CD4-positive, alpha-beta T cell (primary cell): ENCODE measurements around the gene DHFR. TPM values are rescaled to one million over a fixed set of nuclear protein-coding genes. Genes with fewer than 3 reads are reported as not detected.

Experiments used
- ATAC-seq: fragments of 200-7000 bp; cut with Tn5 transposase; one replicate; pipeline ENCODE4 v1.10.0; 2022; ENCODE audit warnings: mild to moderate bottlenecking; ENCODE audit not compliant: poor library complexity
- CTCF ChIA-PET: fragments of 350-600 bp; sonication (Branson Sonifier 250); formaldehyde crosslinking; loops from one replicate; lab custom pipeline; 2021; ENCODE audit warnings: antibody characterized with exemption, inconsistent platforms; lab: Charles Lee
- POLR2A ChIA-PET: fragments of 350-600 bp; sonication (Branson Sonifier 250); formaldehyde crosslinking; loops from one replicate; lab custom pipeline; 2021; ENCODE audit warnings: antibody characterized with exemption, inconsistent platforms; lab: Charles Lee
- DNase-seq, 14 experiments: peaks; one replicate each; pipeline ENCODE4 v3.0.0-alpha.2; 2013 to 2020; ENCODE audit warnings: mixed read lengths in 2 of 14
- H3K27ac ChIP-seq, 2 donors: one replicate each; pipeline versions ENCODE4 v1.5.1 to v1.7.0; 2013; ENCODE audit warnings: low read length in 2 of 2, low read depth in 1 of 2, mild to moderate bottlenecking in 1 of 2
- H3K27me3 ChIP-seq, 2 experiments: 1 replicate in 1 of 2; 2 replicates in 1 of 2; pipeline versions ENCODE4 v1.6.1 to v1.7.0; 2013; ENCODE audit warnings: low read length in 2 of 2, control low read depth in 1 of 2, mild to moderate bottlenecking in 1 of 2, moderate library complexity in 1 of 2; ENCODE audit not compliant: insufficient read depth in 2 of 2, control insufficient read depth in 1 of 2
- H3K36me3 ChIP-seq: one replicate; pipeline ENCODE4 v1.6.1; 2013; ENCODE audit warnings: low read length, control low read depth; ENCODE audit not compliant: insufficient read depth
- H3K4me1 ChIP-seq: one replicate; pipeline ENCODE4 v1.6.1; 2013; ENCODE audit warnings: low read length, control low read depth; ENCODE audit not compliant: insufficient read depth
- H3K4me3 ChIP-seq: one replicate; pipeline ENCODE4 v1.5.1; 2013; ENCODE audit warnings: mild to moderate bottlenecking, low read length, moderate library complexity
- H3K9me3 ChIP-seq, 2 experiments: 1 replicate in 1 of 2; 2 replicates in 1 of 2; pipeline versions ENCODE4 v1.6.1 to v1.7.0; 2013; ENCODE audit warnings: low read length in 2 of 2, mild to moderate bottlenecking in 2 of 2, control low read depth in 1 of 2, moderate library complexity in 1 of 2; ENCODE audit not compliant: control insufficient read depth in 1 of 2, insufficient read depth in 1 of 2
- H3K27ac Mint-ChIP-seq: one replicate; pipeline ENCODE4 v1.8.0; 2020; ENCODE audit warnings: mixed read lengths
- H3K27me3 Mint-ChIP-seq: one replicate; pipeline ENCODE4 v1.8.0; 2021; ENCODE audit warnings: mixed read lengths
- H3K36me3 Mint-ChIP-seq: one replicate; pipeline ENCODE4 v1.8.0; 2021; ENCODE audit warnings: low read depth, mixed read lengths
- H3K4me1 Mint-ChIP-seq: one replicate; pipeline ENCODE4 v1.8.0; 2021; ENCODE audit warnings: low read depth, mixed read lengths
- H3K4me3 Mint-ChIP-seq: one replicate; pipeline ENCODE4 v1.8.0; 2020; ENCODE audit warnings: mild to moderate bottlenecking, mixed read lengths
- H3K9me3 Mint-ChIP-seq: one replicate; pipeline ENCODE4 v1.8.0; 2020; ENCODE audit warnings: mixed read lengths
- intact Hi-C, 2 experiments: fragments of 100-400 bp; cut with DNase I in 1 of 2; cut with micrococcal nuclease in 1 of 2; formaldehyde crosslinking; loops; one replicate each; pipeline versions ENCODE4 v1.15.1 to v1.9.0; 2023 to 2025; cut with DNase I, micrococcal nuclease
- total RNA-seq, 174 experiments: library from RNA in 2 of 174; stranded (reverse) in 2 of 174; gene quantifications; one replicate each; pipeline ENCODE4 v1.2.3 and lab custom pipeline; 2021 to 2026
- TF ChIP-seq, protein P1 (sequence below): fragments of 200-600 bp; IDR thresholded peaks from one replicate; pipeline ENCODE4 v1.8.0; 2022; ENCODE audit warnings: antibody characterized with exemption, mild to moderate bottlenecking

DHFR gene
- total RNA-seq, 2 experiments from 2014 or later: 3.6 to 4.0 TPM

DNA sequence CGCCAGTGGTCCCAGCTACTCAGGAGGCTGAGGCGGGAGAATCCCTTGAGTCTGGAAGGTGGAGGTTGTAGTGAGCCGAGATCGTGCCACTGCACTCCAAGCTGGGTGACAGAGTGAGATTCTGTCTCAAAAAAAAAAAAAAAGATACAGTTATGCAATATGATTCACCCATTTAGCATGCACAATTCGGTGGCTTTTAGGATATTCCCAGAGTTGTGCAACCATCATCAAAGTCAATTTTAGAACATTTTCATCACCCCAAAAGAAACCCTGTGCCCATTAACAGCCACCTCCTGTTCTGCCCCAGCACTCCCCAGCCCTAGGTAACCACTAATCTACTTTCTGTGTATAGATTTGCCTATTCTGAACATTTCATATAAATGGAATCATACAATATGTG lies 4.3 kb upstream of the DHFR start:
- H3K4me3 ChIP-seq: no peak overlapping the region
- H3K4me3 Mint-ChIP-seq: peak overlapping the region; percentile 32
- H3K4me1 ChIP-seq: peaks cover 10% of the 10 kb centered on the region
- no peak for ATAC-seq
- TF ChIP-seq, protein P1, sequence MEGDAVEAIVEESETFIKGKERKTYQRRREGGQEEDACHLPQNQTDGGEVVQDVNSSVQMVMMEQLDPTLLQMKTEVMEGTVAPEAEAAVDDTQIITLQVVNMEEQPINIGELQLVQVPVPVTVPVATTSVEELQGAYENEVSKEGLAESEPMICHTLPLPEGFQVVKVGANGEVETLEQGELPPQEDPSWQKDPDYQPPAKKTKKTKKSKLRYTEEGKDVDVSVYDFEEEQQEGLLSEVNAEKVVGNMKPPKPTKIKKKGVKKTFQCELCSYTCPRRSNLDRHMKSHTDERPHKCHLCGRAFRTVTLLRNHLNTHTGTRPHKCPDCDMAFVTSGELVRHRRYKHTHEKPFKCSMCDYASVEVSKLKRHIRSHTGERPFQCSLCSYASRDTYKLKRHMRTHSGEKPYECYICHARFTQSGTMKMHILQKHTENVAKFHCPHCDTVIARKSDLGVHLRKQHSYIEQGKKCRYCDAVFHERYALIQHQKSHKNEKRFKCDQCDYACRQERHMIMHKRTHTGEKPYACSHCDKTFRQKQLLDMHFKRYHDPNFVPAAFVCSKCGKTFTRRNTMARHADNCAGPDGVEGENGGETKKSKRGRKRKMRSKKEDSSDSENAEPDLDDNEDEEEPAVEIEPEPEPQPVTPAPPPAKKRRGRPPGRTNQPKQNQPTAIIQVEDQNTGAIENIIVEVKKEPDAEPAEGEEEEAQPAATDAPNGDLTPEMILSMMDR: no peak
- ChIA-PET POLR2A (no interaction called here), CTCF (no interaction called here)
- H3K27ac Mint-ChIP-seq: peak overlapping the region; percentile 0
- H3K9me3 ChIP-seq: no peaks in the 10 kb centered on the region
- H3K27ac ChIP-seq: no peak overlapping the region
- H3K9me3 Mint-ChIP-seq: no peaks in the 10 kb centered on the region
- intact Hi-C loops: loop anchor here (5.0 to 10.0 kb wide), 8 partner anchors 252 to 1618 kb away; partner anchors contain the start of genes SERINC5 (in 2 of the 2), HOMER1 (in 1 of the 2), JMY (in 1 of the 2) and RPS23 (in 1 of the 2)
- H3K27me3 Mint-ChIP-seq: no peaks in the 10 kb centered on the region
- peaks cover 60% of the 10 kb centered on the region for H3K36me3 ChIP-seq
- peaks cover 49% of the 10 kb centered on the region for H3K4me1 Mint-ChIP-seq
- H3K36me3 Mint-ChIP-seq: peaks cover 80% of the 10 kb centered on the region
- H3K27me3 ChIP-seq: no peaks in the 10 kb centered on the region
- DNase-seq: no peak

DNA sequence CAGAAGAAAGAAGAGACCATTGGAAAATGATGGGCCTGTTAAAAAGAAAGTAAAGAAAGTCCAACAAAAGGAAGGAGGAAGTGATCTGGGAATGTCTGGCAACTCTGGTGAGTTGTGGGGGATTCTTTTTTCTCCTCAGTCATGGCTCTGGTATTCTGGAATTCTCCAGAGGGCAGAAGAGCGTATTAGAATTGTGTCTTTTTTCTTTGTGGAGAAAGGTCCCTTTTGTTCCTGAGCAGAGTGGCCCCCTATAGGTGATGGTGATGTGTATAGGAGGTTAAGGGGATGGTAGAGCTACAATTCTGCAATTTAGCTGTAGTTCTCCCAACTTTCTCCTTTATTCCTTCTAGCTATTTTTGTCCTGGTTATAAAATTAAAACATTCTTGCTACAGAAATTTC lies 1.6 kb upstream of the DHFR start:
- Mint-ChIP-seq H3K27me3 (no peaks in the 10 kb centered on the region), H3K4me3 (peak overlapping the region; percentile 42), H3K4me1 (peaks cover 48% of the 10 kb centered on the region), H3K9me3 (no peaks in the 10 kb centered on the region), H3K27ac (peak overlapping the region; percentile 95), H3K36me3 (peaks cover 66% of the 10 kb centered on the region)
- ChIA-PET POLR2A (interaction anchor here (0.5 to 1.8 kb wide), 2 partner anchors 285 to 304 kb away, joined by 4 to 5 read pairs; partner anchors contain the start of gene RASGRF2), CTCF (interaction anchor here (2.1 kb wide), 1 partner anchor 16 kb away, joined by 16 read pairs; no protein-coding TSS in a partner anchor)
- Histone ChIP-seq H3K4me3 (no peak overlapping the region), H3K9me3 (no peaks in the 10 kb centered on the region), H3K27me3 (no peaks in the 10 kb centered on the region), H3K27ac (peak overlapping the region in 1 of 2 donors; percentile 16), H3K36me3 (peaks cover 39% of the 10 kb centered on the region), H3K4me1 (peaks cover 20% of the 10 kb centered on the region)
- intact Hi-C loops: loop anchor here (5.0 to 10.0 kb wide), 8 partner anchors 249 to 1621 kb away; partner anchors contain the start of genes SERINC5 (in 2 of the 2), HOMER1 (in 1 of the 2), JMY (in 1 of the 2) and RPS23 (in 1 of the 2)
- TF ChIP-seq, protein P1: no peak
- DNase-seq (no peak), ATAC-seq (no peak)

DNA sequence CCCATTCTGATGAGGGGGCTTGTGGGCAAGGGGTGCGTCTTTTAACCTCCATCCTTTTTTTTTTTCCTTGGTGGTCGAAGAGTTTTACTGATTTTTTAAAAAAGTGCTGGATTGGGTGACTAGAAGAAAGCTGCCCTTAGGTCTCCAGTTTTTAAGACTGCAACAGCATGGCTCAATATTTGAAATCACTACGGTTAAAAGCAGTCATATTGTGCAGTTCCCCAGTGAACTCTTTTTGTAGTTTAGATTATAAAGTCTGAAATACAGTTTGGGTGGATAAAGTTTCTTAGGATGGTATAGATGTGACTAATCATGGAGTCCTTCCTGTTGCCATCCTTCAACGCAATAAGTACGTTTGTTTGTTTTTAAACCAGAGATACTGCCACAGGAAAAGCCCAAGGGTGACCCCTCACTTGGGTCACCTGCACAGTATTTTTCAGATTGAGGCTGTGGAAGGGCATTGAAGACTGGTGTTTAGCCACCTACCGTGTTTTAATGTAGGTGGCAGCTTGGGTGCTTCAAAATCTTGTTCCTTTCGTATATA lies 520 bp upstream of the DHFR start:
- ChIA-PET CTCF (interaction anchor here (0.6 to 2.1 kb wide), 2 partner anchors 11 to 17 kb away, joined by 3 to 16 read pairs; no protein-coding TSS in a partner anchor), POLR2A (interaction anchor here (0.9 to 2.1 kb wide), 9 partner anchors 10 to 1095 kb away, joined by 3 to 11 read pairs (median 5); partner anchors contain the start of genes RASGRF2, SSBP2 and ZFYVE16)
- H3K4me3 Mint-ChIP-seq: peak overlapping the region; percentile 92
- H3K4me1 Mint-ChIP-seq: peaks cover 42% of the 10 kb centered on the region
- Histone ChIP-seq H3K4me3 (peak overlapping the region; percentile 65), H3K27ac (peak overlapping the region; percentile 53 to 69), H3K9me3 (no peaks in the 10 kb centered on the region), H3K27me3 (no peaks in the 10 kb centered on the region), H3K36me3 (peaks cover 34% of the 10 kb centered on the region), H3K4me1 (peaks cover 20% of the 10 kb centered on the region)
- H3K27ac Mint-ChIP-seq: peak overlapping the region; percentile 95
- no peaks in the 10 kb centered on the region for H3K9me3 Mint-ChIP-seq
- H3K36me3 Mint-ChIP-seq: peaks cover 55% of the 10 kb centered on the region
- TF ChIP-seq, protein P1: no peak
- intact Hi-C loops: loop anchor here (2.0 to 10.0 kb wide), 9 partner anchors 167 to 1622 kb away; partner anchors contain the start of genes SERINC5 (in 2 of the 2), FAM151B (in 1 of the 2), HOMER1 (in 1 of the 2) and JMY (in 1 of the 2)
- peak in 2 of 14 experiments; percentile 13 to 14 for DNase-seq
- ATAC-seq: no peak
- no peaks in the 10 kb centered on the region for H3K27me3 Mint-ChIP-seq
